Activated CD4-positive, alpha-beta T cell treated with anti-CD3 and anti-CD28 coated beads for 24 hours (primary cell): Measurements from ENCODE around the gene INA.
"Not testable (repeated sequence)": the region's sequence is repeated elsewhere in the genome, so short reads cannot be mapped to it uniquely, and the experiment has no call there.

Experiments used
- DNase-seq, 2 donors: peaks; one replicate each; pipeline ENCODE4 v3.0.0-alpha.2; 2020; ENCODE audit warnings: low read depth in 2 of 2

Gene INA

GRCh38 chr10:103276896-103277712 lies at the start of gene INA:
TSS of gene INA (plus strand) at chr10:103277138. CDS start at chr10:103277212, 74 bp downstream.
- DNase-seq, result peak in 1 of 2 donors; percentile 18

- DNase-seq, result no peak
Observed at GRCh38 chr10:103227416-103227815, 49.5 kb upstream of the INA start.

GRCh38 chr10:103231047-103231551 lies 45.8 kb upstream of the INA start:
- DNase-seq, result no peak

DNA sequence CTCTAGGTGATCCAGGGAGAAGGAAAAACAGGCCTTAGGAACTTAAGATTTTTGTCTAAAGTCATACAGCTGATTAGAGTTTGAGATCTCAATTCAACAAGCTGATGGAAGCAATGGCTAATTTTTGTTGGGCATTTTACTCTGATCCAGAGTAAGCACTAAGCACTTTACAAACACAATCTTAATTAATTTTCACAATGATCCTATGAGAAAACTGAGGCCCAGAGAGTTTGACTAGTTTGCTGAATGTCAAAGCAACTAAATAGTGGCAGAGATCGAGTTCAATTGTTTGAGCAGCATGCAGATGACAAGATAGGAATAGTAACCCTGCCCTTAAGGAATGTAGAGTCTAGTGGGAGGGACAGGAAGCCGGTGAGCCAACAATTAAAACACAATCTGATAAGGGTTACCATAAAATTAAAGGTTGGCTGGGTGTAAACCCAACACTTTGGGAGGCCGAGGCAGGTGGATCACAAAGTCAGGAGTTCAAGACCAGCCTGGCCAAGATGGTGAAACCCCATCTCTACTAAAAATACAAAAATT lies 44.7 kb upstream of the INA start:
- DNase-seq, result no peak

- no peak for DNase-seq
Observed at GRCh38 chr10:103232772-103233488, 44.0 kb upstream of the INA start.

GRCh38 chr10:103235775-103236174 lies 41.2 kb upstream of the INA start:
- no peak for DNase-seq

DNA sequence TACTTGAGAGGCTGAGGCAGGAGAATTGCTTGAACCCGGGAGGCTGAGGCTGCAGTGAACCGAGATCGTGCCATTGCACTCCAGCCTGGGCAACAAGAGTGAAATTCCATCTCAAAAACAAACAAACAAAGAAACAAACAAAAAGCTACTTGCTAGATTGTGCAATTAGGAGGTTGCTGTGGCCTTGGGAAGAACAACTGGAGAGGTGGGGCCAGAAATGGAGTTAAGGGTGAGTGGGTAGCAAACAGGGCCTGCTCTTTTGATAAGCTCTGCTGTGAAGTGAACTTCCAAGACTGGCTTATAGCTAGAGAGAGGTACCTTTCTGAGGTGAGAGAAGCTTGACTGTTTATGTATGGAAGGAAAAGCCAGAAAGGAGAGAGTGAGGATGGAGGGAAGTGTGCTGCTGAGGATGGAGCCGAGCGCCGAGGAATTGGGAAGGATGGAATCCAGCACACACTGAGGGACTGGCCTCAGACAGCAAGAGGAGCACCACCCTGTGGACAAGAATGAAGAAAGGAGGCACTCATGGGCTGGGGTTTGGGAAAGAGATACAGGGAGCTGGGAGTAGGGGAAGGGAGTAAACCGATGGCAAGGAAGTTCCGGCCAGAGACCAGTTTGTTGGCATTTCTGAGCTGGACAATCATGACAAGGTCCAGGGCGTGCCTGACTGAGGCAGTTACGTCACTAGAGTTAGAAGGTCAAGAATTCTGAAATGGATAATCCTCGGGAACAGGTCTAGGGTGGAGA lies 38.3 kb upstream of the INA start:
- DNase-seq, result no peak

GRCh38 chr10:103241262-103242011 lies 35.5 kb upstream of the INA start:
- no peak for DNase-seq

DNA sequence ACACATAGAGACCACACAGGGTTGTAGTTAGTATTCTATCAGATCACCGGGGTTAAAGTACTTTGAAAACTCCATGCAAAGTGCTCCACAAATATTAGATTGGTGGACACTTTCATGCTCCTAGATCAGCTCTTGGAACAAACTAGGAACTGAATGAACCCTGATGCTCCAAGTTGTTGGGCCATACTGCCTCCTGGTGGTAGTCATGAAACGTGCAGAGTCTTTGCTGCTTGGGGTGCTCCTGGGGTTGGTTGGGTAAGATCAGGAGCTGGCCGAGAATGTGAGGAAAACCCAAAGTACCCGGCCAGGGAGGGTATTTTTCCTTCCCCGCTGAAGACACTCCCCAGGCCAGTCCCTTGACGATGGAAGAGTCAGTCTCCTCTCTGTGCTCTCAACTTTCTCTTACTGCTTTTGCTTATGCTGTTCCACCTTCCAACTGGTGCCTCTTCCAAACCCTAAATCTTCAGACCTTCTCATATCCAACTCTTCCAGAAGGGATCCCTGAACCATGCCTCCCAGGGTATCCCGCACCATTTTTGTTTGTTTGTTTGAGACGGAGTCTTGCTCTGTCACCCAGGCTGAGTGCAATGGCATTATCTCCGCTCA lies 32.2 kb upstream of the INA start:
- peak; percentile 40 to 42 for DNase-seq

DNA sequence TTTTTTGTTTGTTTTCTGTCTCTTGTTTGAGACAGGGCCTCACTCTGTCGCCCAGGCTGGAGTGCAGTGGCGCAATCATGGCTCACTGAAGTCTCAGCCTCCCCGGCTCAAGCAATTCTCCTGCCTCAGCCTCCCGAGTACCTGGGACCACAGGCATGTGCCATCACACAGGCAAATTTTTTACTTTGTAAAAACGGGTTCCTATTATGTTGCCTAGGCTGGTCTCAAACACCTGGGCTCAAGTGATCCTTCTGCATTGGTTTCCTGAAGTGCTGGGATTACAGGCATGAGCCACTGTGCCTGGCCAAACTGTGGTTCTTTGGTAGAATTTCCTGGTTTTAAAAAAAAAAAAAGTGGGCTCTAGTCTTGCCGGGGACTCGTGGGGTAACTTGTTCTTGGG lies 31.4 kb upstream of the INA start, which contains the start of gene RPEL1:
TSS of gene RPEL1 (plus strand) at position 301 of the 400 bp plus-strand sequence. CDS start 110 bp downstream, outside the sequence.
- DNase-seq, result not testable (repeated sequence)

- DNase-seq, result no peak
Observed at GRCh38 chr10:103246324-103246723, 30.6 kb upstream of the INA start.

- no peak for DNase-seq
Observed at GRCh38 chr10:103254113-103254512, 22.8 kb upstream of the INA start.

- no peak for DNase-seq
Observed at GRCh38 chr10:103254538-103255325, 22.2 kb upstream of the INA start.

- DNase-seq, result no peak
Observed at GRCh38 chr10:103256613-103257012, 20.3 kb upstream of the INA start.

GRCh38 chr10:103257812-103258211 lies 19.1 kb upstream of the INA start:
- DNase-seq, result no peak

GRCh38 chr10:103258928-103259327 lies 18.0 kb upstream of the INA start:
- not testable (repeated sequence) for DNase-seq

DNA sequence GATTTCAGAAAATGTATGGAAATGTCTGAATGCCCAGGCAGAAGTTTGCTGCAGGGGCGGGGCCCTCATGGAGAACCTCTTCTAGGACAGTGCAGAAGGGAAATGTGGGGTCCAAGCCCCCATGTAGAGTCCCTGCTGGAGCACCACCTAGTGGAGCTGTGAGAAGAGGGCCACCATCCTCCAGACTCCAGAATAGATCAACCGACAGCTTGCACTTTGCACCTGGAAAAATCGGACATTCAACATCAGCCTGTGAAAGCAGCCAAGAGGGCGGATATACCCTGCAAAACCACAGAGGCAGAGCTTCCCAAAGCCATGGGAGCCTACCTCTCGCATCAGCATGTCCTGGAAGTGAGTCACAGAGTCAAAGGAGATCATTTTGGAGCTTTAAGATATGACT lies 16.9 kb upstream of the INA start:
- no peak for DNase-seq

DNA sequence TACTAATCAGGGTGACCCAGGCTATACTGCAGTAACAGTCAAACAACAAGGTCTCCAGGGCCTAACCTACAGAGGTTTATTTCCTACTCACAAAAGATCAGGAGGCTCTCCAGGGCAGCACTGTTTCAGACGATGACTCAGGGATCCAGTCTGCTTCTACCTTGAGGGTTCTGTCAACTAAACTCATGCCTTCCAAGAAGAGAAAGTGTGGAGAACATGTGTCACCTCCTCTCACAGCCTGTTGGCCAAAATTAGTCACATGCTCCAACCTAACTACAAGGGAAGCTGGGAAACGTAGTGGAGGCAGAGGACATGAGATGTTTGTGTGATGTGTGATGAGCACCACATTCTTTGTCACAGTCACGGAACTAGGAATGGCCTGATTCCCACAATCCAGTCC lies 14.7 kb upstream of the INA start:
- no peak for DNase-seq

GRCh38 chr10:103265717-103266329 lies 11.1 kb upstream of the INA start:
- DNase-seq, result no peak
